Mammary epithelial cell (primary cell): Measurements from ENCODE around the gene CR1.
"Not testable (repeated sequence)": the region's sequence is repeated elsewhere in the genome, so short reads cannot be mapped to it uniquely, and the experiment has no call there.

Experiments used
- EZH2 ChIP-seq: IDR thresholded peaks from 2 replicates; pipeline ENCODE4 v1.6.1; 2012; ENCODE audit warnings: low read length, inconsistent platforms, borderline replicate concordance
- TF ChIP-seq, protein P1 (sequence below), 2 donors: IDR thresholded peaks in 1 of 2; conservative IDR thresholded peaks in 1 of 2; 2 replicates each; pipeline ENCODE4 v1.5.1; 2011 to 2012; ENCODE audit warnings: inconsistent platforms in 2 of 2, low read length in 2 of 2, mild to moderate bottlenecking in 2 of 2, control low read depth in 1 of 2, low read depth in 1 of 2; ENCODE audit not compliant: insufficient read depth in 1 of 2; ENCODE audit errors: extremely low read depth in 1 of 2

DNA sequence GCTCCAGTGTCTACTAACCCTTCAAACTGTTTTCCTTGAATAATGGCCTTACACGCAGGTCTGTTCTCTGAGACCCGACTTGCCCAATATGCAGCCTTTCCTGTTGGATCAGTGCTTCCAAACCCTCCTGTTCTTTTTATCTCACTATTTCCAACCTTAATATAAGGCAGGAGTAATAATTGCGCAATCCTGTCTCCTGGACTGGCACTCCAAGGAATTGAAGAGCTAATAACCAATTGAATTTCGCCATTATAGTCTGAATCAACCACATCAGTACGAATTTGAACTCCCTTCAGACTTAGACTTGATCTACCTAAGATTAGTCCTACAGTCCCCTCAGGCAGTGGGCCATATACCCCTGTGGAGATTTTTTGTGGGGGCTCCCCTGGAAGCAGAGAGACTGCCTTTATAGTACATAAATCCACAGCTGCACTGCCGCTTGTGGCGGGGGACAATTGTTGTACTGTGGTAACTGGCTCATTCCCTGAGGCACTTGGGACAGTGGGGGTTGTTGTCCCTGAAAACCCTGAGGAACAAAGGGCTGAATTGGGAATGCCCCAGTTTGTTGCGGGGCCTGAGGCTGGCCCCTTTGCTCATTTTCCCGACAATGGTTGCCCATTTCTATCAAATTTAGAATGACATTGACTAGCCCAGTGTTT lies 142.7 kb downstream of the CR1 start:
- TF ChIP-seq, protein P1, sequence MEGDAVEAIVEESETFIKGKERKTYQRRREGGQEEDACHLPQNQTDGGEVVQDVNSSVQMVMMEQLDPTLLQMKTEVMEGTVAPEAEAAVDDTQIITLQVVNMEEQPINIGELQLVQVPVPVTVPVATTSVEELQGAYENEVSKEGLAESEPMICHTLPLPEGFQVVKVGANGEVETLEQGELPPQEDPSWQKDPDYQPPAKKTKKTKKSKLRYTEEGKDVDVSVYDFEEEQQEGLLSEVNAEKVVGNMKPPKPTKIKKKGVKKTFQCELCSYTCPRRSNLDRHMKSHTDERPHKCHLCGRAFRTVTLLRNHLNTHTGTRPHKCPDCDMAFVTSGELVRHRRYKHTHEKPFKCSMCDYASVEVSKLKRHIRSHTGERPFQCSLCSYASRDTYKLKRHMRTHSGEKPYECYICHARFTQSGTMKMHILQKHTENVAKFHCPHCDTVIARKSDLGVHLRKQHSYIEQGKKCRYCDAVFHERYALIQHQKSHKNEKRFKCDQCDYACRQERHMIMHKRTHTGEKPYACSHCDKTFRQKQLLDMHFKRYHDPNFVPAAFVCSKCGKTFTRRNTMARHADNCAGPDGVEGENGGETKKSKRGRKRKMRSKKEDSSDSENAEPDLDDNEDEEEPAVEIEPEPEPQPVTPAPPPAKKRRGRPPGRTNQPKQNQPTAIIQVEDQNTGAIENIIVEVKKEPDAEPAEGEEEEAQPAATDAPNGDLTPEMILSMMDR (conservative IDR thresholded peaks at IDR 0.05 in 1 of 2, IDR thresholded peaks at IDR 0.05 in 1 of 2; ENCODE audit: extremely low read depth in 1 of 2, insufficient read depth in 1 of 2, low read depth in 1 of 2, low read length in 2 of 2): not testable (repeated sequence)
- not testable (repeated sequence) for TF ChIP-seq EZH2
